ENCODE measurements around the gene ARHGEF38.
"Not testable (repeated sequence)": the region's sequence is repeated elsewhere in the genome, so short reads cannot be mapped to it uniquely, and the experiment has no call there.

GRCh38 chr4:105695832-105696231 lies 143.4 kb downstream of the ARHGEF38 start:
- TF ChIP-seq CTCF (IDR thresholded peaks at IDR 0.05; ENCODE audit: low read length); EZH2 (IDR thresholded peaks at IDR 0.05; ENCODE audit: borderline replicate concordance, low read length): not testable (repeated sequence)

Data from OCI-LY1 (cell line).